Measurements from ENCODE around the gene MIA. TPM values are rescaled to one million over a fixed set of nuclear protein-coding genes. Genes with fewer than 3 reads are reported as not detected.

The MIA gene
- total and polyA plus RNA-seq, 2 of the 8 experiments (the other 6 are each of a cell fraction or from before 2014, with no cell fraction given): not detected

GRCh38 chr19:40775632-40776022, 306 bp downstream of the MIA start:
- FAIRE-seq: no peak
- ChIA-PET CTCF (ENCODE audit: partially characterized antibody) (interaction anchor here (1.0 to 3.9 kb wide), 3 partner anchors 22 to 73 kb away, joined by 4 to 29 read pairs (median 5); partner anchors contain the start of gene EGLN2), POLR2A (ENCODE audit: partially characterized antibody) (interaction anchor here (0.9 to 17.9 kb wide), 5 partner anchors 8 to 85 kb away, joined by 3 to 399 read pairs (median 40); partner anchors contain the start of genes ACTMAP, EGLN2, NUMBL and SNRPA)
- Histone ChIP-seq H3K79me2 (ENCODE audit: control insufficient read depth in 1 of 2, insufficient read depth in 2 of 2, low read length in 2 of 2) (no peaks in the 10 kb centered on the region), H3K27me3 (replicated peaks in 1 of 4; ENCODE audit: control insufficient read depth in 3 of 4, extremely low read depth in 1 of 4, insufficient read depth in 3 of 4, low read length in 3 of 4) (no peaks in the 10 kb centered on the region), H4K20me1 (replicated peaks in 1 of 2; ENCODE audit: control insufficient read depth in 1 of 2, insufficient read depth in 2 of 2, low read length in 2 of 2) (no peaks in the 10 kb centered on the region), H2BK120ac (replicated peaks; ENCODE audit: low read depth, low read length) (no peak overlapping the region), H3K56ac (replicated peaks; ENCODE audit: insufficient read length, low read depth, low read length) (no peak overlapping the region), H3K27ac (ENCODE audit: low read depth, low read length) (no peak overlapping the region; the same call in 1 of the 2 replicates), H3K4me2 (ENCODE audit: insufficient read depth in 1 of 2, low read depth in 2 of 2, low read length in 2 of 2) (no peak overlapping the region), H2AFZ (ENCODE audit: low read length) (no peak overlapping the region), H3K18ac (ENCODE audit: extremely low read depth, low read length) (no peak overlapping the region), H3K79me1 (ENCODE audit: low read depth, low read length) (no peaks in the 10 kb centered on the region), H4K8ac (ENCODE audit: extremely low read depth, insufficient read depth, low read length) (no peak overlapping the region), H2AK5ac (ENCODE audit: low read depth, low read length) (peak overlapping the region; percentile 86; the same call in 1 of the 2 replicates), H3K9me3 (ENCODE audit: insufficient read depth in 2 of 2, low read depth in 1 of 2, low read length in 1 of 2) (no peaks in the 10 kb centered on the region), H2BK5ac (ENCODE audit: low read depth, low read length) (no peak overlapping the region), H3K4ac (replicated peaks; ENCODE audit: insufficient read length, low read depth, low read length) (no peak overlapping the region), H4K5ac (ENCODE audit: insufficient read length, low read depth, low read length) (no peak overlapping the region), H3K4me1 (replicated peaks in 1 of 4; ENCODE audit: control insufficient read depth in 3 of 4, insufficient read depth in 4 of 4, low read length in 3 of 4) (peaks cover 0 to 14% (median 6%) of the 10 kb centered on the region in 4 experiments; a peak in 6 of 7 replicates), H3K9ac (replicated peaks in 1 of 4; ENCODE audit: extremely low read depth in 1 of 4, low read depth in 3 of 4, low read length in 3 of 4) (no peak overlapping the region), H3K23ac (ENCODE audit: insufficient read length) (no peak overlapping the region), H3K36me3 (ENCODE audit: control insufficient read depth in 2 of 4, insufficient read depth in 4 of 4, low read length in 3 of 4) (no peaks in the 10 kb centered on the region), H3K14ac (ENCODE audit: insufficient read length) (no peak overlapping the region), H2BK12ac (ENCODE audit: low read depth, low read length) (peak overlapping the region; percentile 75; the same call in 1 of the 2 replicates), H3K23me2 (ENCODE audit: low read depth, low read length) (peaks cover 8% of the 10 kb centered on the region; the same call in 1 of the 2 replicates), H2BK20ac (ENCODE audit: low read length) (no peak overlapping the region), H3K4me3 (ENCODE audit: extremely low read depth in 1 of 4, insufficient read depth in 2 of 4, low read depth in 3 of 4, low read length in 4 of 4) (no peak overlapping the region), H2BK15ac (ENCODE audit: low read length) (peak overlapping the region; percentile 97; the same call in 1 of the 2 replicates), H4K91ac (replicated peaks; ENCODE audit: insufficient read length, low read length) (no peak overlapping the region)
- DNase-seq (ENCODE audit: low read depth in 1 of 2, low spot score in 2 of 2): no peak
- TF ChIP-seq HDAC2 (IDR thresholded peaks at IDR 0.05; ENCODE audit: borderline replicate concordance in 1 of 2, low read depth in 2 of 2, low read length in 2 of 2): no peak
- 91% methylated on average over 10 of the region's 10 CpGs; no CpG with 5 or more reads in 1 of the 2 experiments for WGBS, 2 experiments (ENCODE audit: extremely low coverage in 1 of 2, insufficient coverage in 1 of 2, insufficient read length in 1 of 2, insufficient replicate concordance in 2 of 2, low coverage in 1 of 2, low lambda C conversion rate in 2 of 2, missing lambda C conversion rate in 1 of 2)

Measured in H1 (cell line).